ENCODE measurements around the gene MRPL1. TPM values are rescaled to one million over a fixed set of nuclear protein-coding genes. Genes with fewer than 3 reads are reported as not detected.

Gene MRPL1
- total and polyA plus RNA-seq, 10 donors: 14.4 to 53.7 (median 26.6) TPM

DNA sequence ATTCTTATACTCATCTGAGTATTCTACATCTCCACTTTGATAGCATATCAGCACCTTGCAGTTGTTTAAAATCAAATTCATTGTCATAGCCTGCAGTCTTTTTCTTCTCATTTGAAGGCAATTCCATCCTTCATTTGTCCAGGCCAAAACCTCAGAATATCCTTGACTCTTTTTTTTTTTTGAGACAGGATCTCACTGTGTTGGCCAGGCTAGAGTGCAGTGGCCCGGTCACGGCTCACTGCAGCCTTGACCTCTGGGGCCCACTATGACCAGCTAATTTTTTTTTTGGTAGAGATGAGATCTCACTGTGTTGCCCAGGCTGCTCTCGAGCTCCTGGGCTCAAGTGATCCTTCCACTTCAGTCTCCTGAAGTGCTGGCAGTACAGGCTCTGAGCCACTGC lies 2.6 kb downstream of the MRPL1 start:
- no peaks in the 10 kb centered on the region for H3K27me3 ChIP-seq (replicated peaks in 1 of 7)
- no peaks in the 10 kb centered on the region for H3K9me3 ChIP-seq
- WGBS, 5 donors: 77 to 89% (median 88%) methylated on average over 3 of the region's 3 CpGs
- H3K36me3 ChIP-seq: peaks cover 0 to 37% (median 5%) of the 10 kb centered on the region in 6 donors
- TF ChIP-seq POLR2A (IDR thresholded peaks at IDR 0.05) (no peak), POLR2AphosphoS5 (IDR thresholded peaks at IDR 0.05) (no peak)
- TF ChIP-seq, protein P1, sequence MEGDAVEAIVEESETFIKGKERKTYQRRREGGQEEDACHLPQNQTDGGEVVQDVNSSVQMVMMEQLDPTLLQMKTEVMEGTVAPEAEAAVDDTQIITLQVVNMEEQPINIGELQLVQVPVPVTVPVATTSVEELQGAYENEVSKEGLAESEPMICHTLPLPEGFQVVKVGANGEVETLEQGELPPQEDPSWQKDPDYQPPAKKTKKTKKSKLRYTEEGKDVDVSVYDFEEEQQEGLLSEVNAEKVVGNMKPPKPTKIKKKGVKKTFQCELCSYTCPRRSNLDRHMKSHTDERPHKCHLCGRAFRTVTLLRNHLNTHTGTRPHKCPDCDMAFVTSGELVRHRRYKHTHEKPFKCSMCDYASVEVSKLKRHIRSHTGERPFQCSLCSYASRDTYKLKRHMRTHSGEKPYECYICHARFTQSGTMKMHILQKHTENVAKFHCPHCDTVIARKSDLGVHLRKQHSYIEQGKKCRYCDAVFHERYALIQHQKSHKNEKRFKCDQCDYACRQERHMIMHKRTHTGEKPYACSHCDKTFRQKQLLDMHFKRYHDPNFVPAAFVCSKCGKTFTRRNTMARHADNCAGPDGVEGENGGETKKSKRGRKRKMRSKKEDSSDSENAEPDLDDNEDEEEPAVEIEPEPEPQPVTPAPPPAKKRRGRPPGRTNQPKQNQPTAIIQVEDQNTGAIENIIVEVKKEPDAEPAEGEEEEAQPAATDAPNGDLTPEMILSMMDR (IDR thresholded peaks at IDR 0.05 in 8 of 11, conservative IDR thresholded peaks at IDR 0.05 in 3 of 11): no peak
- H3K4me3 ChIP-seq: no peak overlapping the region
- intact Hi-C loops (cut with DNase I; ENCODE audit: low total_unique reads): no loop called here
- DNase-seq: no peak
- peaks cover 9 to 68% (median 36%) of the 10 kb centered on the region in 6 donors for H3K4me1 ChIP-seq
- H3K27ac ChIP-seq: no peak overlapping the region

DNA sequence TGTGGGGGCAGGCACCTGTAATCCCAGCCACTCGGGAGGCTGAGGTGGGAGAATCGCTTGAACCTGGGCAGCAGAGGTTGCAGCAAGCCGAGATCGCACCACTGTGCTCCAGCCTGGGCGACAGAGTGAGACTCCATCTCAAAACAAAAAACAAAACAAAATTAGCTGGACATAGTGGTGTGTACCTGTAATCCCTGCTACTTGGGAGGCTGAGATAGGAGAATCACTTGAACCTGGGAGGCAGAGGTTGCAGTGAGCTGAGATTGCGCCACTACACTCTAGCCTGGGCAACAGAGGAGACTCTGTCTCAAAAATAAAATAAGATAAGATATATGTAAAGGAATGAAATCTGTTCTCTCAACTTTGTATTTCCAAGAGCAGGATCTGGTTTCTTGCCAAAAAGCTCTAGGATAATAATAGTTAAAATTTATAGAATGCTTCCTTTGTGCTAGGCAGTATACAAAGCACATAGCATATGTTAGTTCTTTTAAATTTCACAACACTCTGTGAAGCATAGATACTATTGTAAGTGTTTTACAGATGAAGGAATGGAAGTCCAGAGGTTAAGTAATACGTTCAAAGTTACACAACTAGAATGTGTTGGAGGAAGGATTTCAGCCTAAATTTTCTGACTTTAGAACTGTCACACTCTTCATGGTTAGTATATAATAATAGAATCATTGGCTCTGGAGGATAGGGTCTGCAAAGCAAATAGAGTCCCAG lies 10.3 kb downstream of the MRPL1 start:
- no peak for DNase-seq
- no peak overlapping the region for H3K4me3 ChIP-seq
- peaks cover 2 to 74% (median 31%) of the 10 kb centered on the region in 6 donors for H3K36me3 ChIP-seq
- no peaks in the 10 kb centered on the region for H3K27me3 ChIP-seq (replicated peaks in 1 of 7)
- H3K9me3 ChIP-seq: no peaks in the 10 kb centered on the region
- H3K4me1 ChIP-seq: peaks cover 0 to 35% (median 3%) of the 10 kb centered on the region in 6 donors
- intact Hi-C loops (cut with DNase I; ENCODE audit: low total_unique reads): loop anchor here (10.0 kb wide), 1 partner anchor 138 kb away; no protein-coding TSS in a partner anchor
- 91 to 97% (median 92%) methylated on average over 7 of the region's 7 CpGs for WGBS, 5 donors
- no peak overlapping the region for H3K27ac ChIP-seq
- TF ChIP-seq POLR2AphosphoS5 (IDR thresholded peaks at IDR 0.05) (no peak), POLR2A (IDR thresholded peaks at IDR 0.05) (no peak)

DNA sequence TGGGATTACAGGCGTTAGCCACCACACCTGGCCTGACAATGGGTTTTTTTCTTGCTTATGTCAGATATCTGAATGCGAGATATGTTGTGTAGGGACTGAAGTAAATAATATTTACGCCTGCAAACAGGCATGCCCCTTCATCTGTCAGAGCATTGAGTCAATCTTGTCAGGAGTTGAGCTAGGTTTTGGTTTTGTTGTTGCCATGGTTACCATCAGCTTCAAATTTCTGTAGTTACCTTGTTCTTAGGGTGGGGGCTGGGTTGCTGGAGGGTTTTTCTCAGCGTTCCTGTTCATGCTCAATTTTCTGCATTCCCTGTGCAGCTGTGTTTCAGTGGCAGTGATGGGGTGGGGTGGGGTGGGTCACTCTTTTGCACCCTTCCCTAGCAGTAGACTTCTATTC lies 14.5 kb downstream of the MRPL1 start:
- peaks cover 2 to 80% (median 32%) of the 10 kb centered on the region in 6 donors for H3K36me3 ChIP-seq
- 96 to 100% (median 98%) methylated on average over 4 of the region's 4 CpGs for WGBS, 5 donors
- DNase-seq: no peak
- intact Hi-C loops (cut with DNase I; ENCODE audit: low total_unique reads): loop anchor here (10.0 kb wide), 1 partner anchor 142 kb away; no protein-coding TSS in a partner anchor
- peaks cover 0 to 12% (median 0%) of the 10 kb centered on the region in 6 donors for H3K4me1 ChIP-seq
- no peaks in the 10 kb centered on the region for H3K9me3 ChIP-seq
- no peak for TF ChIP-seq POLR2AphosphoS5 (IDR thresholded peaks at IDR 0.05)
- TF ChIP-seq POLR2A (IDR thresholded peaks at IDR 0.05): no peak
- TF ChIP-seq, protein P1 (IDR thresholded peaks at IDR 0.05 in 8 of 11, conservative IDR thresholded peaks at IDR 0.05 in 3 of 11): no peak
- no peak overlapping the region for H3K27ac ChIP-seq
- no peaks in the 10 kb centered on the region for H3K27me3 ChIP-seq (replicated peaks in 1 of 7)
- no peak overlapping the region for H3K4me3 ChIP-seq

DNA sequence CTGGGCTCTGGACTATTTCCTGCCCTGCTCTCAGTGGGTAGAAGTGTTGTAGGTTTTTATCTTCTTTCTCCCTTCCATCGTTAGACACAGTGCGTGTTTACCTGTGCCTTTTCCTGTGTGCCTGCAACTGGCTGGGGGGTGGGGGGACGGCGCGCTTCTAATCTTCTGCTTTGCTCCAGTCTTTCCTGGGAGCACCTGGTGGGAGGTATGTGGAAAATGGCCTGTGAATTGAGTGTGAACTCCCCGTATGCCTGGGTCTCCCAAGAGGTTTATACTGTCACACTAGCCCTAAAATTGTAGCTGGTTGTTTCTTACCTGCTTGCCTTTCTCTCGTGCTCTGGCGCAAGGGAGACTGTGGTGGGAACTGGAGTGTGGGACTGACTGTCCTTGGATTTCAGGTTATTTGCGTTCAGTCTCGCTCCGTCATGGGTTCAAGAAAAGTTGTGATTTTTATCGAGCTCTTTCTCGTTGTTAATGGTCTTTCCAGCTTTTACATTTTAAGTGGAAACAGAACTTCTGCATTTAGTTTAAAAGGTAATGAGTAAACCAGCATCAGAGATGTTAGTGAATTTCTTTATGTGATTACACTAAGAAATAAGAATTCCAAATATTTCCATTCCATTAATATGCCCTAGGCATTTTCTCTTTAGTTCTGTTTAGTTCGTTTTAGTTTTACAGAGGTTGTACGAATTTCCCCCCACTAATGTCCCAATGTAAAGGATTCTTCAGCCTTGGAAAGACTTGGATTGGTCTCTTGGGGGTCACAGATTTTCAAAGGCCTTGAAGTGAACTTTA lies 15.3 kb downstream of the MRPL1 start:
- no peaks in the 10 kb centered on the region for H3K27me3 ChIP-seq (replicated peaks in 1 of 7)
- WGBS, 5 donors: 92 to 94% (median 93%) methylated on average over 15 of the region's 15 CpGs
- peaks cover 0 to 12% (median 0%) of the 10 kb centered on the region in 6 donors for H3K4me1 ChIP-seq
- H3K4me3 ChIP-seq: no peak overlapping the region
- H3K9me3 ChIP-seq: no peaks in the 10 kb centered on the region
- no peak for DNase-seq
- intact Hi-C loops (cut with DNase I; ENCODE audit: low total_unique reads): loop anchor here (10.0 kb wide), 1 partner anchor 143 kb away; no protein-coding TSS in a partner anchor
- no peak overlapping the region for H3K27ac ChIP-seq
- no peak for TF ChIP-seq POLR2AphosphoS5 (IDR thresholded peaks at IDR 0.05)
- TF ChIP-seq, protein P1 (IDR thresholded peaks at IDR 0.05 in 8 of 11, conservative IDR thresholded peaks at IDR 0.05 in 3 of 11): no peak
- no peak for TF ChIP-seq POLR2A (IDR thresholded peaks at IDR 0.05)
- H3K36me3 ChIP-seq: peaks cover 0 to 80% (median 24%) of the 10 kb centered on the region in 6 donors
